ENCODE results near the gene TRPM5.

TRPM5 gene

GRCh38 chr11:2411446-2412305 is 32.6 kb downstream of the TRPM5 start:
- no peaks in the 10 kb centered on the region for H3K79me1 ChIP-seq (replicated peaks; ENCODE audit: low read length, poor library complexity, severe bottlenecking)
- H3K27ac ChIP-seq (ENCODE audit: low read length, poor library complexity, severe bottlenecking), result no peak overlapping the region
- no peak overlapping the region for H2BK120ac ChIP-seq (ENCODE audit: low read depth, low read length)
- no peak overlapping the region for H3K4me3 ChIP-seq (ENCODE audit: insufficient read depth in 1 of 2, low read depth in 1 of 2, low read length in 2 of 2)
- no peak overlapping the region for H4K8ac ChIP-seq (ENCODE audit: low read length)
- no peak overlapping the region for H2BK12ac ChIP-seq (ENCODE audit: low read length in 2 of 2)
- H3K27me3 ChIP-seq (ENCODE audit: control insufficient read depth in 1 of 2, insufficient read depth in 1 of 2, low read length in 2 of 2), result peaks cover 40 to 49% of the 10 kb centered on the region in 2 experiments
- no peak overlapping the region for H3K14ac ChIP-seq (ENCODE audit: low read length in 2 of 2)
- H3K23ac ChIP-seq (ENCODE audit: low read length in 2 of 2), result no peak overlapping the region
- H2BK5ac ChIP-seq (ENCODE audit: low read depth, low read length, poor library complexity, severe bottlenecking), result no peak overlapping the region
- DNase-seq, result no peak
- H2BK15ac ChIP-seq (ENCODE audit: low read depth, poor library complexity, severe bottlenecking), result no peak overlapping the region
- H4K91ac ChIP-seq (ENCODE audit: low read length), result peak overlapping the region; percentile 76
- H3K18ac ChIP-seq (ENCODE audit: low read depth in 1 of 2, low read length in 2 of 2), result no peak overlapping the region
- no peak overlapping the region for H3K9ac ChIP-seq (ENCODE audit: low read length)
- no peak overlapping the region for H3K4ac ChIP-seq (ENCODE audit: low read depth in 1 of 2, low read length in 2 of 2)
- H3K4me1 ChIP-seq (ENCODE audit: control insufficient read depth, insufficient read depth, low read depth, low read length), result no peaks in the 10 kb centered on the region
- H3K36me3 ChIP-seq (ENCODE audit: control insufficient read depth in 1 of 2, insufficient read depth in 2 of 2, low read depth in 1 of 2, low read length in 2 of 2), result no peaks in the 10 kb centered on the region
- 87% methylated on average over 30 of the region's 30 CpGs for WGBS
- no peak overlapping the region for H3K4me2 ChIP-seq (ENCODE audit: low read length, poor library complexity, severe bottlenecking)
- H2AK5ac ChIP-seq (ENCODE audit: low read length, severe bottlenecking), result no peak overlapping the region
- H2AFZ ChIP-seq (ENCODE audit: low read depth, low read length), result no peak overlapping the region
- H3K9me3 ChIP-seq (ENCODE audit: control insufficient read depth, low read length), result no peaks in the 10 kb centered on the region

GRCh38 chr11:2410616-2411015 is 33.7 kb downstream of the TRPM5 start:
- Histone ChIP-seq H3K27me3 (ENCODE audit: control insufficient read depth in 1 of 2, insufficient read depth in 1 of 2, low read length in 2 of 2) (peaks cover 40% of the 10 kb centered on the region in 2 experiments), H3K79me1 (replicated peaks; ENCODE audit: low read length, poor library complexity, severe bottlenecking) (no peaks in the 10 kb centered on the region), H3K9ac (ENCODE audit: low read length) (no peak overlapping the region), H3K27ac (ENCODE audit: low read length, poor library complexity, severe bottlenecking) (no peak overlapping the region), H3K23ac (ENCODE audit: low read length in 2 of 2) (peak overlapping the region in 1 of 2 experiments; percentile 23), H3K9me3 (ENCODE audit: control insufficient read depth, low read length) (no peaks in the 10 kb centered on the region), H4K91ac (ENCODE audit: low read length) (peak overlapping the region; percentile 7), H4K8ac (ENCODE audit: low read length) (no peak overlapping the region), H3K4ac (ENCODE audit: low read depth in 1 of 2, low read length in 2 of 2) (no peak overlapping the region), H2BK120ac (ENCODE audit: low read depth, low read length) (no peak overlapping the region), H2BK5ac (ENCODE audit: low read depth, low read length, poor library complexity, severe bottlenecking) (peak overlapping the region; percentile 6), H3K4me2 (ENCODE audit: low read length, poor library complexity, severe bottlenecking) (no peak overlapping the region), H2BK12ac (ENCODE audit: low read length in 2 of 2) (no peak overlapping the region), H2AFZ (ENCODE audit: low read depth, low read length) (no peak overlapping the region), H2AK5ac (ENCODE audit: low read length, severe bottlenecking) (no peak overlapping the region), H2BK15ac (ENCODE audit: low read depth, poor library complexity, severe bottlenecking) (no peak overlapping the region), H3K4me3 (ENCODE audit: insufficient read depth in 1 of 2, low read depth in 1 of 2, low read length in 2 of 2) (no peak overlapping the region), H3K4me1 (ENCODE audit: control insufficient read depth, insufficient read depth, low read depth, low read length) (peaks cover 2% of the 10 kb centered on the region), H3K18ac (ENCODE audit: low read depth in 1 of 2, low read length in 2 of 2) (no peak overlapping the region), H3K14ac (ENCODE audit: low read length in 2 of 2) (no peak overlapping the region), H3K36me3 (ENCODE audit: control insufficient read depth in 1 of 2, insufficient read depth in 2 of 2, low read depth in 1 of 2, low read length in 2 of 2) (no peaks in the 10 kb centered on the region)
- WGBS, result 79% methylated on average over 8 of the region's 9 CpGs
- DNase-seq, result no peak

- H3K18ac ChIP-seq (ENCODE audit: low read depth in 1 of 2, low read length in 2 of 2), result no peak overlapping the region
- peaks cover 40% of the 10 kb centered on the region in 2 experiments for H3K27me3 ChIP-seq (ENCODE audit: control insufficient read depth in 1 of 2, insufficient read depth in 1 of 2, low read length in 2 of 2)
- H3K4me2 ChIP-seq (ENCODE audit: low read length, poor library complexity, severe bottlenecking), result no peak overlapping the region
- H2AK5ac ChIP-seq (ENCODE audit: low read length, severe bottlenecking), result no peak overlapping the region
- H2BK5ac ChIP-seq (ENCODE audit: low read depth, low read length, poor library complexity, severe bottlenecking), result no peak overlapping the region
- H3K23ac ChIP-seq (ENCODE audit: low read length in 2 of 2), result no peak overlapping the region
- H3K36me3 ChIP-seq (ENCODE audit: control insufficient read depth in 1 of 2, insufficient read depth in 2 of 2, low read depth in 1 of 2, low read length in 2 of 2), result peaks cover 0 to 2% of the 10 kb centered on the region in 2 experiments
- no peaks in the 10 kb centered on the region for H3K79me1 ChIP-seq (replicated peaks; ENCODE audit: low read length, poor library complexity, severe bottlenecking)
- no peak overlapping the region for H2BK120ac ChIP-seq (ENCODE audit: low read depth, low read length)
- no peak overlapping the region for H3K9ac ChIP-seq (ENCODE audit: low read length)
- H3K4ac ChIP-seq (ENCODE audit: low read depth in 1 of 2, low read length in 2 of 2), result peak overlapping the region in 1 of 2 experiments; percentile 35
- H4K8ac ChIP-seq (ENCODE audit: low read length), result peak overlapping the region; percentile 57
- no peak overlapping the region for H4K91ac ChIP-seq (ENCODE audit: low read length)
- H2BK15ac ChIP-seq (ENCODE audit: low read depth, poor library complexity, severe bottlenecking), result no peak overlapping the region
- 41% methylated on average over 41 of the region's 42 CpGs for WGBS
- no peak overlapping the region for H2BK12ac ChIP-seq (ENCODE audit: low read length in 2 of 2)
- H3K14ac ChIP-seq (ENCODE audit: low read length in 2 of 2), result no peak overlapping the region
- no peak for DNase-seq
- H3K27ac ChIP-seq (ENCODE audit: low read length, poor library complexity, severe bottlenecking), result no peak overlapping the region
- peak overlapping the region; percentile 55 for H2AFZ ChIP-seq (ENCODE audit: low read depth, low read length)
- peaks cover 8% of the 10 kb centered on the region for H3K4me1 ChIP-seq (ENCODE audit: control insufficient read depth, insufficient read depth, low read depth, low read length)
- no peak overlapping the region for H3K4me3 ChIP-seq (ENCODE audit: insufficient read depth in 1 of 2, low read depth in 1 of 2, low read length in 2 of 2)
- no peaks in the 10 kb centered on the region for H3K9me3 ChIP-seq (ENCODE audit: control insufficient read depth, low read length)
These were observed 34.5 kb downstream of the TRPM5 start for GRCh38 chr11:2409611-2410468.

- H3K4ac ChIP-seq (ENCODE audit: low read depth in 1 of 2, low read length in 2 of 2), result no peak overlapping the region
- no peak overlapping the region for H2BK5ac ChIP-seq (ENCODE audit: low read depth, low read length, poor library complexity, severe bottlenecking)
- H3K4me1 ChIP-seq (ENCODE audit: control insufficient read depth, insufficient read depth, low read depth, low read length), result peaks cover 12% of the 10 kb centered on the region
- H3K23ac ChIP-seq (ENCODE audit: low read length in 2 of 2), result no peak overlapping the region
- WGBS, result 31% methylated on average over 12 of the region's 16 CpGs
- no peak for DNase-seq
- no peak overlapping the region for H2BK120ac ChIP-seq (ENCODE audit: low read depth, low read length)
- H4K91ac ChIP-seq (ENCODE audit: low read length), result no peak overlapping the region
- no peak overlapping the region for H3K4me2 ChIP-seq (ENCODE audit: low read length, poor library complexity, severe bottlenecking)
- H2AFZ ChIP-seq (ENCODE audit: low read depth, low read length), result peak overlapping the region; percentile 55
- H2BK15ac ChIP-seq (ENCODE audit: low read depth, poor library complexity, severe bottlenecking), result no peak overlapping the region
- H3K27ac ChIP-seq (ENCODE audit: low read length, poor library complexity, severe bottlenecking), result no peak overlapping the region
- H3K9ac ChIP-seq (ENCODE audit: low read length), result no peak overlapping the region
- H3K9me3 ChIP-seq (ENCODE audit: control insufficient read depth, low read length), result no peaks in the 10 kb centered on the region
- peaks cover 40% of the 10 kb centered on the region in 2 experiments for H3K27me3 ChIP-seq (ENCODE audit: control insufficient read depth in 1 of 2, insufficient read depth in 1 of 2, low read length in 2 of 2)
- peaks cover 4 to 9% of the 10 kb centered on the region in 2 experiments for H3K36me3 ChIP-seq (ENCODE audit: control insufficient read depth in 1 of 2, insufficient read depth in 2 of 2, low read depth in 1 of 2, low read length in 2 of 2)
- no peak overlapping the region for H2BK12ac ChIP-seq (ENCODE audit: low read length in 2 of 2)
- H3K14ac ChIP-seq (ENCODE audit: low read length in 2 of 2), result no peak overlapping the region
- H4K8ac ChIP-seq (ENCODE audit: low read length), result peak overlapping the region; percentile 57
- no peak overlapping the region for H3K18ac ChIP-seq (ENCODE audit: low read depth in 1 of 2, low read length in 2 of 2)
- H3K79me1 ChIP-seq (replicated peaks; ENCODE audit: low read length, poor library complexity, severe bottlenecking), result no peaks in the 10 kb centered on the region
- no peak overlapping the region for H2AK5ac ChIP-seq (ENCODE audit: low read length, severe bottlenecking)
- no peak overlapping the region for H3K4me3 ChIP-seq (ENCODE audit: insufficient read depth in 1 of 2, low read depth in 1 of 2, low read length in 2 of 2)
These were observed 35.2 kb downstream of the TRPM5 start for GRCh38 chr11:2409126-2409525.
